K562 (cell line): Measurements from ENCODE around the gene ZNF10. TPM values are rescaled to one million over a fixed set of nuclear protein-coding genes. Genes with fewer than 3 reads are reported as not detected.

Source experiments
- BCL6 ChIP-seq: fragments of 250-450 bp; sonication (Bioruptor Pico); IDR thresholded peaks from 2 replicates; pipeline ENCODE4 v1.4.0; 2020
- CTBP1 ChIP-seq: fragments of 450-650 bp; IDR thresholded peaks from 2 replicates; pipeline ENCODE4 v1.6.1; 2016; ENCODE audit warnings: borderline replicate concordance
- DEAF1 ChIP-seq: fragments of 450-650 bp; formaldehyde crosslinking; IDR thresholded peaks from 2 replicates; pipeline ENCODE4 v1.4.0; 2020; ENCODE audit warnings: mild to moderate bottlenecking, moderate library complexity
- HDAC2 ChIP-seq: fragments of 450-650 bp; IDR thresholded peaks from 2 replicates; pipeline ENCODE4 v1.6.1; 2016; ENCODE audit warnings: mild to moderate bottlenecking
- HNRNPLL ChIP-seq: fragments of 200-400 bp; formaldehyde crosslinking; IDR thresholded peaks from 2 replicates; pipeline ENCODE4 v1.6.1; 2017; ENCODE audit warnings: low read length, low read depth, mild to moderate bottlenecking; ENCODE audit not compliant: poor library complexity, severe bottlenecking
- KAT8 ChIP-seq: fragments of 450-650 bp; IDR thresholded peaks from 2 replicates; pipeline ENCODE4 v1.6.1; 2016; ENCODE audit warnings: low read depth, mild to moderate bottlenecking
- OTX1 ChIP-seq: fragments of 450-650 bp; formaldehyde crosslinking; IDR thresholded peaks from 2 replicates; pipeline ENCODE4 v1.4.0; 2022; ENCODE audit warnings: mild to moderate bottlenecking
- PHB ChIP-seq: fragments of 250-450 bp; sonication (Bioruptor Pico); IDR thresholded peaks from 2 replicates; pipeline ENCODE4 v1.5.0; 2021
- RB1 ChIP-seq: fragments of 450-650 bp; IDR thresholded peaks from 2 replicates; pipeline ENCODE4 v1.6.1; 2017; ENCODE audit warnings: low read depth, mild to moderate bottlenecking
- STAT5A ChIP-seq: IDR thresholded peaks from 2 replicates; pipeline ENCODE4 v1.6.1; 2012; ENCODE audit warnings: low read length, inconsistent platforms, borderline replicate concordance
- STAT5B ChIP-seq: fragments of 250-450 bp; sonication (Bioruptor Pico); IDR thresholded peaks from 2 replicates; pipeline ENCODE4 v1.8.0; 2021; ENCODE audit warnings: mild to moderate bottlenecking, inconsistent platforms
- TAF7 ChIP-seq: fragments of 450-650 bp; IDR thresholded peaks from 2 replicates; pipeline ENCODE4 v1.6.1; 2016; ENCODE audit warnings: missing genetic modification characterization, missing compliant biosample characterization
- ZBTB2 ChIP-seq: fragments of 450-650 bp; IDR thresholded peaks from 2 replicates; pipeline ENCODE4 v1.6.1; 2016; ENCODE audit warnings: antibody characterized with exemption
- ZKSCAN8 ChIP-seq: fragments of 200-800 bp; sonication (Bioruptor generic); IDR thresholded peaks from 2 replicates; pipeline ENCODE4 v1.6.1; 2016; ENCODE audit warnings: missing genetic modification characterization, missing compliant biosample characterization
- ZNF263 ChIP-seq: sonication (generic); formaldehyde crosslinking; IDR thresholded peaks from 2 replicates; pipeline ENCODE4 v1.8.0; 2022; ENCODE audit warnings: mild to moderate bottlenecking, missing genetic modification reagents, borderline replicate concordance
- ZNF282 ChIP-seq: sonication (generic); formaldehyde crosslinking; IDR thresholded peaks from 2 replicates; pipeline ENCODE4 v1.8.1; 2023; ENCODE audit warnings: missing genetic modification reagents
- ZNF561 ChIP-seq: fragments of 450-650 bp; formaldehyde crosslinking; conservative IDR thresholded peaks from 2 replicates; pipeline ENCODE4 v1.4.0; 2020; ENCODE audit warnings: mild to moderate bottlenecking, moderate library complexity
- ZNF583 ChIP-seq: fragments of 250-450 bp; sonication (Bioruptor Pico); IDR thresholded peaks from 2 replicates; pipeline ENCODE4 v1.4.0; 2020
- polyA plus RNA-seq, 8 experiments: library from polyadenylated mRNA; depleted of rRNA in 4 of 8; stranded (reverse) in 5 of 8; unstranded in 3 of 8; fragments of >200 nt; fragmentation: Nextera tagmentation in 2 of 8; fragmentation: Illumina TruSeq in 1 of 8; extraction: Ambion mirVana in 2 of 8; extraction: Trizol in 1 of 8; gene quantifications; 2 replicates each; pipeline versions ENCODE4 v1.2.1 to v1.2.3, GENCODE V29; 2011 to 2014; ENCODE audit warnings: inconsistent platforms in 1 of 8, missing spikeins in 1 of 8
- total RNA-seq, 7 experiments: library from RNA; depleted of rRNA in 6 of 7; stranded (reverse); fragments of >200 nt in 6 of 7; fragmentation: Illumina TruSeq in 2 of 7; extraction: Trizol in 2 of 7; gene quantifications; 2 replicates each; pipeline versions ENCODE4 v1.2.1 to v1.2.3, GENCODE V29; 2011 to 2021; ENCODE audit warnings: low replicate concordance in 1 of 7
- TF ChIP-seq, protein P1 (sequence below): fragments of 250-450 bp; sonication (Bioruptor Pico); IDR thresholded peaks from 2 replicates; pipeline ENCODE4 v1.8.0; 2022; ENCODE audit warnings: moderate library complexity, mild to moderate bottlenecking, inconsistent platforms

The ZNF10 gene
- total and polyA plus RNA-seq, 9 of the 15 experiments (the other 6 are each of a cell fraction or from before 2014, with no cell fraction given), result 3.5 to 5.8 (median 4.9) TPM

GRCh38 chr12:133130038-133130807, at the start of gene ZNF10, which contains the start of gene ZNF891 (continued):
- TF ChIP-seq ZBTB2 (peak; percentile 90), HNRNPLL (peak; percentile 87), DEAF1 (0 out of 2 replicates have a peak, but pooled peaks have one; percentile 5), STAT5A (no peak), ZNF282 (peak; percentile 82; the same call in 1 of the 2 replicates), ZNF583 (CRISPR knock-in tag) (peak; percentile 55; the same call in 1 of the 2 replicates), ZNF263 (CRISPR knock-in tag) (no peak), BCL6 (no peak), ZNF561 (CRISPR knock-in tag) (no peak), CTBP1 (peak; percentile 98), RB1 (peak; percentile 69; the same call in 1 of the 2 replicates), ZKSCAN8 (CRISPR knock-in tag) (no peak), PHB (CRISPR knock-in tag) (no peak), HDAC2 (peak; percentile 73; the same call in 1 of the 2 replicates), TAF7 (tag) (peak; percentile 92), KAT8 (no peak), OTX1 (no peak), STAT5B (CRISPR knock-in tag) (no peak)
- TF ChIP-seq, protein P1, sequence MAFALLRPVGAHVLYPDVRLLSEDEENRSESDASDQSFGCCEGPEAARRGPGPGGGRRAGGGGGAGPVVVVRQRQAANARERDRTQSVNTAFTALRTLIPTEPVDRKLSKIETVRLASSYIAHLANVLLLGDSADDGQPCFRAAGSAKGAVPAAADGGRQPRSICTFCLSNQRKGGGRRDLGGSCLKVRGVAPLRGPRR, result no peak
